Adrenal gland (tissue), 5 donors: ENCODE results near the gene ANKRD36B.
"Not testable (repeated sequence)": the region's sequence is repeated elsewhere in the genome, so short reads cannot be mapped to it uniquely, and the experiment has no call there.

Source experiments
- CTCF ChIP-seq, 6 experiments: fragments of 450-650 bp in 4 of 6; fragments of 200-600 bp in 2 of 6; sonication (generic) in 1 of 6; IDR thresholded peaks; 1 replicate in 5 of 6; 2 replicates in 1 of 6; pipeline versions ENCODE4 v1.5.1 to v1.8.0; 2016 to 2021; ENCODE audit warnings: antibody characterized with exemption in 6 of 6, mild to moderate bottlenecking in 2 of 6, moderate library complexity in 1 of 6
- POLR2A ChIP-seq, 2 donors: fragments of 450-650 bp; IDR thresholded peaks; one replicate each; pipeline ENCODE4 v1.6.1; 2017; ENCODE audit warnings: antibody characterized with exemption in 2 of 2, mild to moderate bottlenecking in 2 of 2, moderate library complexity in 1 of 2
- donor health status: DM: no; HTN: no; CAD: no.

- not testable (repeated sequence) for TF ChIP-seq CTCF, POLR2A (IDR thresholded peaks at IDR 0.05)
Measured at GRCh38 chr2:97550498-97550897, 39.2 kb downstream of the ANKRD36B start.
